ENCODE data around the gene SMIM9.
"Not testable (repeated sequence)": the region's sequence is repeated elsewhere in the genome, so short reads cannot be mapped to it uniquely, and the experiment has no call there.

DNA sequence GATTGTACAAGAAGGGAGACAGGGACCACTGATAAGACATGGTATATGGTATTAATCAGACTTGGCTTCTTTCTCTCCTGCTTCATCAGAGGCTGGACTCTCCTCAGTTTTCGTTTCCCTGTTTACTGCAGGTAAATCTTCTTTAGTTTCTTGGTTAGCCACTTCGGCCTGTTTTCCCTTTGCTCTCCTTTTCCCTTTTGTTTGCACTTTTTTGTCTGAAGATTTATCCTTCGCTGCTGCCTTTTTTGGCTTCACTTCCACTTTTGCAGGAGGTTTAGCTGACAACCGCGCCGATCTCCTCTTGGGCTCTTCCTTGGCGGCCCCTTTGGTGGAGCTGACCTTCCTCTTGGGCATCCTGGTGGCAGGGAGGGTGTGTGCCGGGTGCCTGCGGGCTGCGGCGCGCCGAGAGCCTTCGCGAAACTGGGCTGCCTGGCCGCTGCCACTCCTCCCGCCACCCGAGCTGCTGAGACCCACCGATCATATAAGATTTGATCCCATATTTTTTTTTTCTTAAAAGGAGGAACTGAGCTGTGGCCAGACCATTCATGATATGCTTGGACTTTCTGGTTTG lies 17.3 kb downstream of the SMIM9 start:
- not testable (repeated sequence) for TF ChIP-seq CTCF, POLR2A, POLR2AphosphoS5 (IDR thresholded peaks at IDR 0.05)

All from prostate gland (tissue), 2 donors.